Left colon (tissue), 2 donors: ENCODE data around the gene ARL5A. TPM values are rescaled to one million over a fixed set of nuclear protein-coding genes. Genes with fewer than 3 reads are reported as not detected.
"Not testable (repeated sequence)": the region's sequence is repeated elsewhere in the genome, so short reads cannot be mapped to it uniquely, and the experiment has no call there.

ENCODE experiments used
- ATAC-seq: fragments of 200-7000 bp; cut with Tn5 transposase; one replicate; pipeline ENCODE4 v1.9.1; 2020; ENCODE audit warnings: mild to moderate bottlenecking, moderate library complexity
- DNase-seq, 2 donors: peaks; one replicate each; pipeline ENCODE4 v3.0.0-alpha.2; 2020
- intact Hi-C, 2 donors: fragments of 100-400 bp; cut with DNase I in 1 of 2; cut with micrococcal nuclease in 1 of 2; formaldehyde crosslinking; loops; one replicate each; pipeline versions ENCODE4 v1.11.2 to v1.14.0; 2022; cut with DNase I, micrococcal nuclease
- long read RNA-seq: library from polyadenylated mRNA; unstranded; transcript quantifications from one replicate; pipeline ENCODE4 v2.0.0, GENCODE V29; 2021
- total RNA-seq, 2 donors: library from RNA; stranded (reverse); fragmentation: NEBNext Ultra II Directional; extraction: Animal tissue kit (Norgen Biotek cat#: 25700); gene quantifications; one replicate each; pipeline ENCODE4 v1.2.1, GENCODE V29; 2021
- donor health status: DM: no; HTN: no; CAD: no.
- donor health status: DM: yes; HTN: yes; CAD: no.

The ARL5A gene, protein sequence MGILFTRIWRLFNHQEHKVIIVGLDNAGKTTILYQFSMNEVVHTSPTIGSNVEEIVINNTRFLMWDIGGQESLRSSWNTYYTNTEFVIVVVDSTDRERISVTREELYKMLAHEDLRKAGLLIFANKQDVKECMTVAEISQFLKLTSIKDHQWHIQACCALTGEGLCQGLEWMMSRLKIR
- 10 to 100 TPM; 39.3 to 40.9 TPM for total RNA-seq
- long read RNA-seq, full-length matches to known transcripts: 106 of 115 reads
- long read RNA-seq, partial matches to known transcripts: 0 of 115 reads
- long read RNA-seq, other reads (novel, unspliced or antisense): 9 of 115 reads

- ATAC-seq: peak; percentile 98
- DNase-seq: peak; percentile 94 to 96
- intact Hi-C loops: no loop called here
Observed at GRCh38 chr2:151828143-151828889, at the start of gene ARL5A. Gene ARL5A, minus strand, starts transcription at chr2:151828421. Its CDS starts 245 bp downstream, at chr2:151828176.

DNA sequence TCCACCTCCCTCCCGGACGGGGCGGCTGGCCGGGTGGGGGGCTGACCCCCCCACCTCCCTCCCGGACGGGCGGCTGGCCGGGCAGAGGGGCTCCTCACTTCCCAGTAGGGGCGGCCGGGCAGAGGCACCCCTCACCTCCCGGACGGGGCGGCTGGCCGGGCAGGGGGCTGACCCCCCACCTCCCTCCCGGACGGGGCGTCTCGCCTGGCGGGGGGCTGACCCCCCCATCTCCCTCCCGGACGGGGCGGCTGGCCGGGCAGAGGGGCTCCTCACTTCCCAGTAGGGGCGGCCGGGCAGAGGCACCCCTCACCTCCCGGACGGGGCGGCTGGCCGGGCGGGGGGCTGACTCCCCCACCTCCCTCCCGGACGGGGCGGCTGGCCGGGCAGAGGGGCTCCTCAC lies 47.4 kb upstream of the ARL5A start:
- DNase-seq, ATAC-seq, intact Hi-C loops: not testable (repeated sequence)

- intact Hi-C loops: no loop called here
- ATAC-seq: no peak
- no peak for DNase-seq
Observed at GRCh38 chr2:151872463-151872862, 44.2 kb upstream of the ARL5A start.

- no peak for DNase-seq
- no peak for ATAC-seq
- intact Hi-C loops: no loop called here
Observed at GRCh38 chr2:151869291-151869690, 41.1 kb upstream of the ARL5A start.

DNA sequence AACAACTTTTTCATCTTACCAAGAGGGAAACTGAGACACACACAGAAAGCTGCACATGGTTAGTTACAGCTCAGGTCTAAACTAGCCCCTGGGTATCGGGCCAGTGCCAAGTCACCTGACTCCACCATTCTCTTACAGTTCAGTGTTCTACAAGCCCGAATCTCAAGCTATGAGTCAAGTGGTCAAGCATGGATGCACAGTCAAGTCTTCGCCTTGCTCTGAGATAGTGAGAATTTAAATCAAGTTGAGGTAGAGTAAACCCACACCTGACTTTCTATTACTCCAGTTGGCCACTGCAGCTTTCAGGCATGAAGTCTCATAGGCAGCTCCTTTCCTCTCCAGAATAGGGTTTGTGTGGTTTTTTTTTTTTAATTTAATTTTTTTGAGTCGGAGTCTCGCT lies 34.5 kb upstream of the ARL5A start:
- no peak for ATAC-seq
- intact Hi-C loops: no loop called here

DNA sequence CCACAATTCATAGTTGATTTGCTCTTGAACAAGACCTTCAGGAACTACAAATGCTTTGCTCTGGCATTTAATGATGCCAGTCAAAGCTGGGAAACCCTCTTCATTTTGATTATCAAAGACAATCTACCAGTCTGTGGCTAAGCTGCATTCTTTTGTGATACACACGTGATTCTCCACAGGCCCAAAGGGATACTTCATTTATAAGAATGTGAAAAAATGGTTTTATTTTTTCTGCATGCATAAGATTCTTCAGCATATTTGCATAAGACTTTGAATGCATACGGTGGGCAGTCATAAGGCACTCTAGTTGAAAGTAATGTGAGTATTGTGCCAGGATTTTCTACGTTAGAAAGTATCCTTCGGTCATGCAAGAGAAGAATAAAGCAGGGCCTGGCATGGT lies 33.0 kb upstream of the ARL5A start:
- intact Hi-C loops: no loop called here
- DNase-seq (no peak), ATAC-seq (no peak)

More for the DNA sequence above, 34.5 kb upstream of the ARL5A start:
- DNase-seq: no peak

GRCh38 chr2:151860613-151861146 lies 32.5 kb upstream of the ARL5A start:
- intact Hi-C loops: no loop called here
- DNase-seq (no peak), ATAC-seq (no peak)

- ATAC-seq: no peak
Observed at GRCh38 chr2:151860210-151860609, 32.0 kb upstream of the ARL5A start.

GRCh38 chr2:151857650-151858049 lies 29.4 kb upstream of the ARL5A start:
- ATAC-seq (no peak), DNase-seq (no peak)
- intact Hi-C loops: no loop called here

More at GRCh38 chr2:151860210-151860609, 32.0 kb upstream of the ARL5A start:
- intact Hi-C loops: no loop called here
- no peak for DNase-seq

DNA sequence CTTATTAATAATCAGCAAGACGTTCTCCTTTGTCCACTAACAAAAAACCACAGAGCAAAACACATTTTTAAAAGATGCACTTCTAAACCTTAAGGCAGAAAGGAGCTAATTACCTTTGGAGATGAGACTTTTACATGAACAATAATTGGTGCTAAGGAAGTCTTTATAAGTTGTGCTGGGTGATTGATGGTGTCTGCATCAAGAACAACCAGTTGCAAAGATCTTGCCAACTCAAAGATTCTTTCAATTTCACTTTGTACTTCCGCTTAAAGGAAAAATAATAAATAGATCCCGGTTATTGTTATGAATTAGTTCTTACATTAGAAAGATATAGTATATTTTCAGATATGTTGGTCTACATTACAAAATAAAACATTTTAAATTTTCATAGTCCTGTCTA lies 26.9 kb upstream of the ARL5A start:
- ATAC-seq (no peak), DNase-seq (no peak)
- intact Hi-C loops: no loop called here

DNA sequence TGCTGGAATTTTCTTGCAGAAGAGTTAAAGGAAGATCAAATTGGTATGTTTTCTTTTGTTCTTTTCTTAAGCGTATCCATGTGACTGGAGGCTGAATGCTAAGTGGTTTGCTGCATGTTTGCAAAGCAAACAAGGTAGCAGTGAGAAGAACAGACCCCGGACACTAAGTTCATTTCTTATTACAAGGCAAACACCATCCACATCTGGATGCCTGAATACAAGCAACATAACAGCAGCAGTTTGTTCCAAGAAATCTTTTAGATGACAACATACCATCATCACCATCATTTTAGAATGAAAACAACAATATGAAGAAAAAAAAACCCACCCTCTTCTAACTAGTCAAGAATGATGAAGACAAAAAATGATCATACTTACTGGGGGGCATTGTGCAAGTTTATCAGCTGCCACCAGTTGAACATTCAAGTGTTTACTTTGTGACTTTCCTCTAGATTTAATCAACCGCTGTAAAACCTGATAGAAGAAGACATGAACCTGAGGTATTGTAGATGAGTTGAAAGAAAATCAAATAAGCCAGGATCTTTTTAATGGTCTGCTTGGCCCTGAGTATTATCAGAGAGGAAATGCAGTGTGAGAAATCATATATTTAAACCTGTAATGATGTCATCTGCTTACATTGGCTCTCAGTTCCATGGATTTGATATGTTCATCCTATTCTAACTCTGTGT lies 25.0 kb upstream of the ARL5A start:
- intact Hi-C loops: no loop called here
- ATAC-seq (no peak), DNase-seq (no peak)

- no peak for DNase-seq
- intact Hi-C loops: no loop called here
- no peak for ATAC-seq
Observed at GRCh38 chr2:151852260-151853069, 24.2 kb upstream of the ARL5A start.

- DNase-seq (no peak), ATAC-seq (no peak)
- intact Hi-C loops: no loop called here
Observed at GRCh38 chr2:151851761-151852160, 23.5 kb upstream of the ARL5A start.

- DNase-seq: no peak
- ATAC-seq: peak; percentile 94
- intact Hi-C loops: no loop called here
Observed at GRCh38 chr2:151849413-151850010, 21.3 kb upstream of the ARL5A start.

DNA sequence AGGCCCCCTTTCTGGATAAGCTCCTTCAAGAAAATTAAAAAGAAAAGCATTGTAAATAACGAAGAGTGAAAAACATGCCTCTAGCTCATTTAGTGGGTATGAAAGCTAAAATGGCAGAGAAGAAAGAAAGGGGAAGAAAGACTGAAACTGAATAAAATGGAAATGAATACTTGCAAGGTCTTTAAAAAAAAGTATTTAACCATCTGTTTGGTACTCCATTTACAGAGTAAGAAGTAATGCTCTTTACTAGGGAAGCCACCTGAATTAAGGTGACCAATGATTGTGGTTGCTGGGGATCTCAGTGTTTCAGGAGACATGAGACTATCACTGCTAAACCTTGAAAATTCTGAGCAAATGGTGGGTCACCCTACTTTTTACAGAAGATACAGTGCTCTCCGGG lies 17.7 kb upstream of the ARL5A start:
- ATAC-seq (no peak), DNase-seq (no peak)
- intact Hi-C loops: no loop called here

GRCh38 chr2:151845481-151845880 lies 17.3 kb upstream of the ARL5A start:
- no peak for ATAC-seq
- no peak for DNase-seq
- intact Hi-C loops: no loop called here

GRCh38 chr2:151844211-151844896 lies 16.1 kb upstream of the ARL5A start:
- intact Hi-C loops: no loop called here
- ATAC-seq (no peak), DNase-seq (no peak)

DNA sequence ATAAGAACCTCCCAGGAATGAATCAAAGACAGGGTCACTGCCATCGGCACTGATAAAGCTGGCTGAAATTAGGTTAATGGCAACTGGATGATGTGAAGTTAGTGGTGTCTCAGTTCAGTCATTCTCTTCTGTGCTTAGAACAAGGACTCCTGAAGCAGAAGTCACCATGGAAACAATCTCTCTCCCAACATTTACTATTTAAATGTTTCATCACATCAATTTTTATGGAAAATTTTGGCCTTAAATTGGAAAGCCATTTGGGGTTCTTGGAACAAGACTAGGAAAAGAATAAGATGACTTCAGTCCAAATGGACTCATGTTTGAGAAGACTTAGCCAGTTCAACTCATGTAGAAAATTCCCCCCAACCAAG lies 15.5 kb upstream of the ARL5A start:
- no peak for DNase-seq
- no peak for ATAC-seq
- intact Hi-C loops: no loop called here
